ENCODE data around the gene CEP120.

GRCh38 chr5:123422433-123423277 lies 548 bp downstream of the CEP120 start:
- TF ChIP-seq CTCF (IDR thresholded peaks at IDR 0.05; ENCODE audit: low read depth, low read length, poor library complexity, severe bottlenecking) (no peak), EZH2phosphoT487 (IDR thresholded peaks at IDR 0.05; ENCODE audit: borderline replicate concordance, low read length) (no peak)

Data from DOHH2 (cell line).